HG03025 (cell line): ENCODE data around the gene TEAD1.

ENCODE experiments used
- ATAC-seq: cut with Tn5 transposase; IDR thresholded peaks from one replicate; pipeline ENCODE4 v1.9.1; 2021; ENCODE audit warnings: mild to moderate bottlenecking, moderate library complexity; ENCODE audit not compliant: unreplicated experiment, low FRiP score

The TEAD1 gene

DNA sequence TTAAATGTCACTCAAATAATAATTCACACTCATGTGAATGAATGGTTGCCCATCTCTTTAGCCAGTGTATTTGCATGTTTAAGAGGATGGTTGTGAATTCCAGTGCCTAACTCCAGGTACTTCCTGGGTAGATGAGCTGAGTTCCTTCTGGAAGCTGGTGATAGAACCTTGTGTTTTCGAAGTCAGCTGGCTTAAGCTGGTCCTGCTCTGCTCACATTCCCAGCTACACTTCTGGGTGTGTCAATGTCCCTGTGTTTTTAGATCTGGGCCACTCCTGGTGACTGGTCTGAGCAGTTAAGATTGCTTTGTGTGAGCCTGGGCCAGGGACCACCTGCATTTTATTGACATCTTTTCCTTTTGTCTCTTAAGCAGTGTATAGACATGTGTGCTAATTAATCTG, 10.6 kb downstream of the TEAD1 start:
- no peak for ATAC-seq

GRCh38 chr11:12685229-12685628, 11.0 kb downstream of the TEAD1 start:
- no peak for ATAC-seq

GRCh38 chr11:12686246-12687060, 12.2 kb downstream of the TEAD1 start:
- ATAC-seq = no peak

GRCh38 chr11:12687216-12687623, 13.0 kb downstream of the TEAD1 start:
- ATAC-seq = no peak

- no peak for ATAC-seq
Observed at GRCh38 chr11:12687740-12688139, 13.5 kb downstream of the TEAD1 start.

GRCh38 chr11:12689029-12689755, 15.0 kb downstream of the TEAD1 start:
- no peak for ATAC-seq

- ATAC-seq = no peak
Observed at GRCh38 chr11:12690663-12691062, 16.4 kb downstream of the TEAD1 start.

DNA sequence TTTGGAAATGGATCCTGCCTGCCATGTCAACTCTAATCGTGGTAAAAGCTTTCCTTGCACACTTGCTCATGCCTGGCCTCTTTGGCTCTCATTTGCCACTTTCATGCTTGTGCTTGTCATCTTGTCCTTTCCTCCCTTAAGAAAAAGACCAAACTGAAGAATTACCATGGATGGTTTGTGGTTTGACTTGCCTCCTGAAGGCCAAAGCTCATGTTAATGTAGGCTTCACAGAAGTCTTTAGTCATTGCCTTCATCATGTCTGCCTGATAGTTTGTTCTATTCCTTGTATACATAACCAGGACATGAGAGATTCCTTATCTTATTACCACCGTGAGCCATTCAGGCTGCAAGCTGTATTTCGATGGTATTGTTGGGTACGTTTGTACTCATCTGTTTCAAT, 17.3 kb downstream of the TEAD1 start:
- ATAC-seq = no peak

DNA sequence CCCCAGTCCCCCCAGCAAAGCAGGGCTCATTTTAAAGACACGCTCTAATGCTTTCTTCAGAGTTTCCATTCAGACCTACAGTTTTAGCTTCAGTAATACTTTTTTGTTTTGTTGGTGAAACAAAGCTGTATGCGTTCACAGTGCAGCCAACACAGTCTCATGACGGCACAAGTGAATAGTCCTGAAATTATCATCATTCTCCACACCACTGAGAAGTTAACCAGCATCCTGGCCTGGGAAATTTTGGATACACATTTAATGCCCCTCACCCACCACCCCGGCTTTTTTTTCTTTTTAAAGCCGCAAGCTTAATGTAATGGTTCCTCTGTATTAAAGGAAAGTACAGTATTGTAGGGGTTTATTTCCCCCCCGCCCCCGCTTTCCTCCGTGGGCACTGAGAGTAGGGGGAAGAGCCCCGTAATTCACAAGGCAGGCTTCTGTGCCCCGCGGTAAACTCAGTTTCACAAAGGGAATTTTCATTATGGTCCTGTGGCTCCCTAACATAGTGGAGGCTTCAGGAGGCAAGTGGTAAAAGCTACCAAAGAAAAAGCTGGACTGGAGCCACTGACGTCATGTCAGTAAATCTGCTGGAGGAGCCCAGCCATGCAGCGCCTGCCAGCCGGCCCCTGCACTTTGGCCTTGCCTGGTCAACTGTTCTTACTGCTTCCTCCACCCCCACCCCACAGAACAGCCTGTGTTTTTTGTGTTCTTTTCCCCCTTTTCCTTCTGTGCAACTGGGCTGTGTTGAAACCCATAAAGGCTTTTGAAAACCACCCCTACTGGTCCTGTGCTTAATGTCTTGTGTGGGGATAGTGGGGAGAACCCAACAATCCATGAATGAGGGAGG, 18.2 kb downstream of the TEAD1 start:
- ATAC-seq = no peak

GRCh38 chr11:12693094-12693478, 18.9 kb downstream of the TEAD1 start:
- no peak for ATAC-seq

DNA sequence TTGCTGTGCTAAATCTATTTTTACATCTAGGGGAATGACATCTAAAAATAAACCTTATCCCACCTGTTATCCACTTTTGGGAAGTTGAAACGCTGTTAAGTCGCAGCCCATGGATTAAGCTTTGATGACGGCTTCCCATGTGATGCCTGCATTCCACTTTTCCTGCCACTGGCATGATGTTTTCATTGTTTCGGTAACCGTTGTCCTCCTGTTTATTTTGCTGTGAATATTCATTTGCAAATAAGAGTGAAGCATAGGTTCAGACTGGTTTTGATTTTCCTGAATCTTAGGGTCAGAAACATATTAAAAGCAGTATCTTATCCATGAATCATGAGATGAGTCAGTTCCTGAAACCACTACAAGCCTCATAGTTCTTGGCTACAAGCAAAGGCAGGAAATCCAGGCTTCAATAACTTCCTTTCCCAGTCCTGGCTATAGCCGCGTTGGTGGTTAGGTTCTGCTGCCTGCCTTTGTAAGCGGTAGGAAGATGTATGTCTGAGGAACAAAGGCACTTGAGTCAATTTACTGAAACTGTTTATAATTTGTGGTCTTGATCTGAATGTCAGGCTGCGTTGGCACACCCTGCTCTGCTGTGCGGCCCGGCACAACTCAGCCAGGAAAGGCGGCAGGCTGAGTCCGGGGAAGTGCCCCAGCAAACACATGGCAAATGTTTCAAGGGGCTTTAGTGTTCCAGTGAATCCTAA, 19.4 kb downstream of the TEAD1 start:
- no peak for ATAC-seq

GRCh38 chr11:12694183-12694531, 19.9 kb downstream of the TEAD1 start:
- ATAC-seq = no peak

- no peak for ATAC-seq
Observed at GRCh38 chr11:12695221-12695794, 21.1 kb downstream of the TEAD1 start.

- no peak for ATAC-seq
Observed at GRCh38 chr11:12695873-12696272, 21.7 kb downstream of the TEAD1 start.

DNA sequence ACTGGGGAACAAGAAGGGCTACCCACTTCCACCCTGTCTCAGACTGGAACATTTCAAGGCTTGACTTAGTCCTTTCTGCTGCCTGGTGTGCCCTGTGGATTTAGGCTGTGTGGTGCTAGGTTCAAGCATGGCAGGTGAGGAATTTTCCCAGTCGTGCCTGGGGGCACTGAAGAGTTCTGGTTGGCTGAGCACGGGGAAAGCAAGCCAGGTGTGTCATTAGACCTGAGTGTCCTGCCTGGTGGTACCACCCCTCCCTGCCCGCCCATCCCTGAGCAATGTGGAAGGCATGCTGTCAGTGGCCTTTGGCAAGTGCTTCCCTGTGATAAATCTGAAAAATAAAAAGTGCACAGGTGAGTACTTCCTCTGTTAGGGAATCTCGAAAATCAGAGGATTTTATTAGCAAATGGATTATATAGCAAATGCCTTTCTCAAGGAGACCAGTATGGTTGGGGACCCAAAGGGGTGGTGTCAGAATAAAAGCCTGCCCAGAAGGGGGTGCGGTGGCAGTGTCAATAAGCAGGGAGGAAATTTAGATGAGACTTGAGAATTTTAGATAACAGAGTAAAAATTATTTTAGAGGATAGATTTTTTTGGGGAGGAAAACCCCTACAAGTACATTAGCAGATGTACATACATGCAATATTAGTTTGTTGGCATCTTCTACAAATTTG, 22.8 kb downstream of the TEAD1 start:
- no peak for ATAC-seq

DNA sequence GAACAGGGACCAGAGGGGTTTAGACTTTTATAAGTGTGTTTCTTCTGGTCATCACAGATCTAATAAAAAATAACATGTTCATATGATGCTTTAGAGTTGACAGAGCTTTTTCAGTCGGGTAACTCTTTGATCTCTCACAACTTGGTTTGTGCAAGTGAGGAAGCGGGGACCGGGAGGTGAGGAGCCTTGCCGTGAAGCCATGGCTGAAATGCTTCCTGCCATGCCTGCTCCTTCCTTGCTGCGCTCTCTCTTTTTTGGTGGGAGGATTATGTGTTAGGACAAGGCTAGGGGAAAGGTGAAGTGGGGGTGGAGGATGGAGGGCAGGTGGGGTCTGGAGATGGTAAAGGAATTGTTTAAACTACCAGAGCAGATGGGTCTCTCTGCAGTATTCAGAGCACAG, 23.8 kb downstream of the TEAD1 start:
- ATAC-seq = no peak

DNA sequence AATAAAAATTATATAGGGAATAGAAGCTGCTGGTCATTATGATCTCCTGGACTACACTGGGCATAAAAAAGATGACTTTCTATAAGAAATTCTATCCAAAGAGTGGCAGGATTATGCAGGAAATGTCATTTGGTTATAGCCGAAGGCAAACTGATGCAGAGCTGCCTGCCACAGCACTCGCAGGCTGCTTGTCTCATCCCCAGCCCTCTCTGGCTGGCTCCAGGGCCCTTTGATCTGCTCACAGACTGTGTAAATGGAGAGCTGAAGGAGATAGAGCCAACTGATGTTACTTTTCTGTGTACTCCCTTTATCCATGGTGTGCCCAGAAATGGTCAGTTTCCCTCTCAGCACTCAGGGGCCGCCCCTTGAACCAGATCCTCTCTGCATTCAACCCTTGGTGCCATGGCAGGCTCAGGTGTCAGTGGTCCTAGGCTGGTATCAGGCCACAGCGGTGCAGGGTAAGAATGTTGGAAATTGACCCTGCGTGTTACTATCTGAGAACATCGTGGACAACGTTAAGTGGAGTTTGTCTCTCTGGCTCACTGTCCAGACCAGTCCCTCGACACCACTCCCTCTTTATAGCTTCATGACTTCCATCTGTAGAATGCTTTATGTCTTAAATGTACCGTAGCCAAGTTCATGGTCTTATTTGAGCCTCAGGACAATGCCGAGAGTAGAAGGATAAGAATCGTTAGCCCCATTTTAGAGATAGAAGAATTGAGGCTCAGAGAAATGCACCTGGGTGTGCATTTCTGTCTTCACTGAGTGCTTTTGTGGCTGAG, 27.8 kb downstream of the TEAD1 start:
- no peak for ATAC-seq

DNA sequence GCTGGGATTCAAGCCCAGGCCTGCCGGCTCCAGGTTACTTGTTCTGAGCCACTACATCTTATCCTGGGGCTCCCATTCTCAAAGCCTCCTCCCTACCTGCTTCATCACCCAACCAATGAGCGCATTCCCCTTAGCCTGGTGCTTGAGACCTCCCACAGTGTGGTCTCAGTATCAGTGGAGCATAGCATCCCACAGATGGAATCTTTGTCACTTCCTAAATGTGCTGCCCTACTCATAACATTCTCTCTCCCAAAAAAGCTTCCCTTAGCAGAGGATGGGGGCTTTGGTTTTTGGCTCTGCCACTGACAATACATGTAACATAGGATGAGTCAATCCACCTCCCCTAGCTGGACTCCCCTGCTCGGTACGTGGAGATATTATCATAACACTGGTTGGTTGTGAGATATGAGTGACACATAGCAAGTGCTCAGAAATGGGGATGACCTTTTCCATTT, 28.8 kb downstream of the TEAD1 start:
- ATAC-seq = no peak

DNA sequence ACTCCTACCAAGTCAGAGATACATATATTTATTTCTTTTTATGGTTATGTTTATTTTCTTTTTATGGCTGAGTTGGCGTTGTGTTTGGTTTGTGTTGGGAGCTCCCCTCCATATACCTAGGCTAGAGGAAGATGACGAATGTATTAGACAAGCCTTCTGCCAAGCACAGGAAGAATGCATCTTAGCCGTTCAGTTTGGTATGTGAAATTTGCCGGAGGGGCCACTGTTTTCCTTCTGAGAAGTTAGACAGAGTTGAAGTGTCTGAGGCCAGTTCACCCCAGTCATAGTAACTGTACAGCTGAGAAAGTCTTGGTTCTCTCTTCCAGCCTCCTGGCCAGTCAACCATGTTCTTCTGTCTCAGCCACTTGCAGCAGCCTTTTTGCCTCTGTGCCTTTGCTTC, 29.8 kb downstream of the TEAD1 start:
- ATAC-seq = no peak
